IMR-90 (cell line): ENCODE data around the gene TMEM38A. TPM values are rescaled to one million over a fixed set of nuclear protein-coding genes. Genes with fewer than 3 reads are reported as not detected.

Experiments used
- ATAC-seq: fragments of 200-7000 bp; cut with Tn5 transposase; 2 replicates; pipeline ENCODE4 v1.9.1; 2020; ENCODE audit warnings: low read depth, mild to moderate bottlenecking, moderate library complexity
- BruUV-seq: library from RNA; stranded (reverse); fragments of 400-500 nt; replicated peaks from 2 replicates; lab custom pipeline; 2021; lab: Mats Ljungman, UMichigan
- CTCF ChIA-PET: fragments of 300-600 bp; formaldehyde crosslinking; extraction: SDS; loops from one replicate; lab custom pipeline; 2021; ENCODE audit warnings: antibody characterized with exemption; lab: Yijun Ruan, JAX
- POLR2A ChIA-PET: fragments of 300-600 bp; sonication (Branson Sonifier 250); formaldehyde crosslinking; loops from one replicate; lab custom pipeline; 2022; ENCODE audit warnings: antibody characterized with exemption; ENCODE audit not compliant: unreplicated experiment; lab: Charles Lee
- DNase-seq: peaks from one replicate; pipeline ENCODE4 v3.0.0; 2013
- H2AFZ ChIP-seq: replicated peaks from 2 replicates; pipeline ENCODE3; 2013; ENCODE audit warnings: low read length, mild to moderate bottlenecking; ENCODE audit not compliant: poor library complexity
- H2AK5ac ChIP-seq: 2 replicates; pipeline ENCODE4 v1.6.1; 2013; ENCODE audit warnings: low read depth, low read length, inconsistent platforms
- H2AK9ac ChIP-seq: replicated peaks from 2 replicates; pipeline ENCODE3; 2013; ENCODE audit warnings: mild to moderate bottlenecking, low read depth, low read length, moderate library complexity; ENCODE audit not compliant: poor library complexity
- H2BK120ac ChIP-seq: 2 replicates; pipeline ENCODE4 v1.6.1; 2013; ENCODE audit warnings: low read depth, low read length, inconsistent platforms
- H2BK15ac ChIP-seq: 3 replicates; pipeline ENCODE4 v1.6.1; 2013; ENCODE audit warnings: low read depth, low read length, inconsistent platforms
- H2BK20ac ChIP-seq: 2 replicates; pipeline ENCODE4 v1.6.1; 2013; ENCODE audit warnings: low read depth, mild to moderate bottlenecking, inconsistent platforms, low read length, moderate library complexity
- H2BK5ac ChIP-seq: 2 replicates; pipeline ENCODE4 v1.6.1; 2013; ENCODE audit warnings: mild to moderate bottlenecking, low read depth, low read length, inconsistent platforms; ENCODE audit not compliant: poor library complexity, severe bottlenecking
- H3K14ac ChIP-seq: replicated peaks from 2 replicates; pipeline ENCODE4 v1.6.1; 2013; ENCODE audit warnings: low read depth, low read length, inconsistent platforms
- H3K18ac ChIP-seq: 2 replicates; pipeline ENCODE4 v1.6.1; 2013; ENCODE audit warnings: low read depth, low read length, control low read depth
- H3K23ac ChIP-seq: 2 replicates; pipeline ENCODE4 v1.6.1; 2013; ENCODE audit warnings: low read depth, low read length, inconsistent platforms
- H3K27ac ChIP-seq: 2 replicates; pipeline ENCODE4 v1.5.1; 2013; ENCODE audit warnings: mild to moderate bottlenecking, control low read depth, low read length; ENCODE audit not compliant: insufficient read depth
- H3K27me3 ChIP-seq: 2 replicates; pipeline ENCODE4 v1.6.1; 2013; ENCODE audit warnings: low read length; ENCODE audit not compliant: control insufficient read depth, insufficient read depth
- H3K36me3 ChIP-seq: 2 replicates; pipeline ENCODE4 v1.6.1; 2013; ENCODE audit warnings: low read length, mixed read lengths; ENCODE audit not compliant: control insufficient read depth, insufficient read depth
- H3K4ac ChIP-seq: 2 replicates; pipeline ENCODE4 v1.6.1; 2013; ENCODE audit warnings: low read depth, low read length, inconsistent platforms
- H3K4me1 ChIP-seq: 2 replicates; pipeline ENCODE4 v1.6.1; 2013; ENCODE audit warnings: low read length, mixed read lengths; ENCODE audit not compliant: control insufficient read depth, insufficient read depth
- H3K4me2 ChIP-seq: 2 replicates; pipeline ENCODE4 v1.6.1; 2013; ENCODE audit warnings: low read depth, mild to moderate bottlenecking, control low read depth, low read length, moderate library complexity
- H3K4me3 ChIP-seq: 2 replicates; pipeline ENCODE4 v1.5.1; 2013; ENCODE audit warnings: low read depth, mild to moderate bottlenecking, control low read depth, low read length, moderate library complexity; ENCODE audit not compliant: insufficient read depth
- H3K56ac ChIP-seq: 2 replicates; pipeline ENCODE4 v1.6.1; 2013; ENCODE audit warnings: low read length, inconsistent platforms; ENCODE audit not compliant: insufficient read depth; ENCODE audit errors: extremely low read depth
- H3K79me1 ChIP-seq, 2 experiments: 2 replicates each; pipeline ENCODE4 v1.6.1; 2013; ENCODE audit warnings: low read length in 2 of 2, inconsistent platforms in 1 of 2, low read depth in 1 of 2
- H3K9ac ChIP-seq: 2 replicates; pipeline ENCODE4 v1.6.1; 2013; ENCODE audit warnings: low read depth, low read length, control low read depth
- H3K9me1 ChIP-seq: 2 replicates; pipeline ENCODE4 v1.6.1; 2013; ENCODE audit warnings: low read length, inconsistent platforms; ENCODE audit not compliant: insufficient read depth
- H3K9me3 ChIP-seq: 2 replicates; pipeline ENCODE4 v1.6.1; 2013; ENCODE audit warnings: low read length; ENCODE audit not compliant: control insufficient read depth, insufficient read depth
- H4K20me1 ChIP-seq: 2 replicates; pipeline ENCODE4 v1.6.1; 2013; ENCODE audit warnings: low read length, inconsistent platforms; ENCODE audit not compliant: insufficient read depth
- H4K5ac ChIP-seq: 2 replicates; pipeline ENCODE4 v1.6.1; 2013; ENCODE audit warnings: mild to moderate bottlenecking, low read depth, low read length, control low read depth
- H4K8ac ChIP-seq, 2 experiments: 2 replicates each; pipeline ENCODE4 v1.6.1; 2013; ENCODE audit warnings: low read depth in 2 of 2, low read length in 2 of 2, control low read depth in 1 of 2, inconsistent platforms in 1 of 2
- H4K91ac ChIP-seq: 2 replicates; pipeline ENCODE4 v1.6.1; 2013; ENCODE audit warnings: low read depth, low read length, inconsistent platforms; ENCODE audit not compliant: insufficient read depth
- MXI1 ChIP-seq: IDR thresholded peaks from 2 replicates; pipeline ENCODE4 v1.6.1; 2012; ENCODE audit warnings: low read depth, mild to moderate bottlenecking, low read length, moderate library complexity, borderline replicate concordance
- RCOR1 ChIP-seq: IDR thresholded peaks from 2 replicates; pipeline ENCODE4 v1.6.1; 2012; ENCODE audit warnings: mild to moderate bottlenecking, low read length, improper control_type of control experiment; ENCODE audit not compliant: insufficient replicate concordance
- SMC3 ChIP-seq: fragments of 150-350 bp; IDR thresholded peaks from 2 replicates; pipeline ENCODE4 v1.6.1; 2016; ENCODE audit warnings: low read depth, mild to moderate bottlenecking, antibody characterized with exemption, low read length, moderate library complexity
- WGBS, 2 experiments: methylation state at CpG; one replicate each; pipeline versions ENCODE4 v1.1.5 to v1.1.7; 2013; ENCODE audit warnings: missing lambda C conversion rate in 2 of 2; ENCODE audit not compliant: insufficient read length in 1 of 2; ENCODE audit errors: extremely low coverage in 2 of 2; 5-methylcytosine and 5-hydroxymethylcytosine counted together
- dilution Hi-C: fragments of 300-500 bp; cut with HindIII; formaldehyde crosslinking; loops from one replicate; pipeline ENCODE4 v1.14.3; 2018; ENCODE audit warnings: low sequenced_read_pairs; ENCODE audit not compliant: unreplicated experiment
- in situ Hi-C: fragments of 300-500 bp; cut with MboI; formaldehyde crosslinking; loops from 3 replicates; pipeline ENCODE4 v1.14.3; 2019; ENCODE audit warnings: low sequenced_read_pairs, inconsistent platforms, mixed read lengths
- intact Hi-C: fragments of 100-400 bp; cut with micrococcal nuclease; formaldehyde crosslinking; loops from 2 replicates; pipeline ENCODE4 v1.10.0; 2022
- polyA plus RNA-seq, 3 experiments: library from polyadenylated mRNA; depleted of rRNA; stranded (reverse); fragments of >200 nt; gene quantifications; 2 replicates each; pipeline ENCODE4 v1.2.3, GENCODE V29; 2012; ENCODE audit warnings: low replicate concordance in 1 of 3
- total RNA-seq: library from RNA; depleted of rRNA; stranded (reverse); fragments of >200 nt; gene quantifications from 2 replicates; pipeline ENCODE4 v1.2.3, GENCODE V29; 2012

Gene TMEM38A
- total and polyA plus RNA-seq, 2 of the 4 experiments (the other 2 are of a cell fraction), result 1.3 to 2.0 TPM

DNA sequence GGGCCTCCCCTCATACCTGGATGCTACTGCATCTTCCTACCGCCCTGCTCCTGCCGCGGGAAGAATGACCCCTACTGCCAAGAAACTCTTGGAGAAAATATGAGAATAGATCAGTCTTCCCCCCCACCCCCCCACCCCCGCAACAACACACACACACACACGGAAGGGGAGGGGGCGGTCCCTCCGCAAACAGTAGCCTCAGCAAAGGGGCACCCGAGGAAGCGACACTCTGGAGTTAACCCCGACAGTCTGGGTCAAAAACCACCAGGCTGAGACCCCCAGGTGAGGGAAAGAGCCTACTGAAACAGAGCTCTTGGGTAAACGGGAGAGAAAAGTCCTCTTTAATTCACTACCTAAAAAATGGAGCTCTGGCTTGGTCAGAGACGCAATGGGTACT lies 34.1 kb upstream of the TMEM38A start:
- POLR2A ChIA-PET, result no interaction called here
- Histone ChIP-seq H3K4me3 (peak overlapping the region; percentile 81), H2AK5ac (peak overlapping the region; percentile 68; the same call in 1 of the 2 replicates), H3K4ac (peak overlapping the region; percentile 19; the same call in 1 of the 2 replicates), H2BK5ac (peak overlapping the region; percentile 11), H2AK9ac (peak overlapping the region; percentile 96), H2AFZ (peak overlapping the region; percentile 64), H2BK20ac (no peak overlapping the region), H3K18ac (no peak overlapping the region), H2BK15ac (no peak overlapping the region), H4K91ac (no peak overlapping the region), H3K14ac (peak overlapping the region; percentile 50; the same call in 1 of the 2 replicates), H3K9ac (peak overlapping the region; percentile 93), H3K4me2 (peak overlapping the region; percentile 93), H3K27me3 (no peaks in the 10 kb centered on the region), H3K9me1 (peaks cover 5% of the 10 kb centered on the region; the same call in 1 of the 2 replicates), H4K5ac (no peak overlapping the region), H4K8ac (0 out of 4 replicates have a peak overlapping the region, but pooled peaks of 1 of the 2 experiments have one; percentile 26), H4K20me1 (peaks cover 69% of the 10 kb centered on the region), H3K4me1 (0 out of 2 replicates have a peak, but pooled peaks cover 2% of the 10 kb centered on the region), H3K9me3 (no peaks in the 10 kb centered on the region), H3K56ac (peak overlapping the region; percentile 26; the same call in 1 of the 2 replicates), H2BK120ac (no peak overlapping the region), H3K36me3 (peaks cover 18% of the 10 kb centered on the region), H3K79me1 (peaks cover 10 to 73% of the 10 kb centered on the region in 2 experiments), H3K27ac (peak overlapping the region; percentile 65), H3K23ac (peak overlapping the region; percentile 93)
- CTCF ChIA-PET, result no interaction called here
- BruUV-seq, result no TSS peak
- no CpG with 5 or more reads among the region's 12 CpGs for WGBS, 2 experiments
- DNase-seq (no peak), ATAC-seq (no peak)
- intact Hi-C loops (loop anchor here (5.0 kb wide), 1 partner anchor 54 kb away; the partner anchor contains the start of gene SLC35E1), dilution Hi-C loops (no loop called here), in situ Hi-C loops (loop anchor here (5.0 kb wide), 1 partner anchor 44 kb away; no protein-coding TSS in a partner anchor)
- TF ChIP-seq MXI1, result 0 out of 2 replicates have a peak, but pooled peaks have one; percentile 28
- no peak for TF ChIP-seq SMC3
- TF ChIP-seq RCOR1, result no peak
